RPMI8226 (cell line): ENCODE measurements around the gene RFESD.
"Not testable (repeated sequence)": the region's sequence is repeated elsewhere in the genome, so short reads cannot be mapped to it uniquely, and the experiment has no call there.

ENCODE experiments used
- DNase-seq: peaks from one replicate; pipeline ENCODE4 v3.0.0-alpha.2; 2015

Gene RFESD

DNA sequence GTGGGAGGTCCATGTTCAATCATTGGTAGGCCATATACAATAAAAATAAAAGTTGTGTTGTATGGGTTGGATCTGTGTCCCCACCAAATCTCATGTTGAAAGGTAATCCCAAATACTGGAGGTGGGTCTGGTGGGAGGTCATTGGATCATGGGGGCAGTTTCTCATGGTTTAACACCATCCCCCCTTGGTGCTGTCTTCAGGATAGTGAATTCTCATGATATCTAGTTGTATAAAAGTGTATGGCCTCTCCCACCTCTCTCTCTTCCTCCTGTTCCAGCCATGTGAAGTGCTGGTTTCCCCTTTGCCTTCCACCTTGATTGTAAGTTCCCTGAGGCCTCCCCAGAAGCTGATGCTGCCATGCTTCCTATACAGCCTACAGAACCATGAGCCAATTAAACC is 21.1 kb downstream of the RFESD start:
- no peak for DNase-seq

DNA sequence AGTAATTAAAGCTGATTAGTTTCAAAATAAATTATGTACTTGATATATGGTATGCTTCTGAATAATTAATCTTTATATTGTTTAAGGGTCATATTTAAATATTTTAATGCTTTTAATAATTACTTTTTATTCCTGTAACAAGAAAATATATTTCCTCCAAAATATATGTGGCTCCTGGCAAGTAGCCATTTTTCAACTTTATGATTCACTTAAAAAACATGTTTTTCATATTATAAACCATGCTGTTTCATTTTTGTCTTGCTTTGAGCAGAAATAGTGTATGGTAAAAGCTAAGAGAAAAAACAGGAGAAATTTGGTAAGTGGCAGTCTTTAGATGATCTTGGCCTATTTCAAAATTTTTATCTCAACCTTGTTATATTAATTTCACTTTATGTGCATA is 21.6 kb downstream of the RFESD start:
- DNase-seq, result no peak

DNA sequence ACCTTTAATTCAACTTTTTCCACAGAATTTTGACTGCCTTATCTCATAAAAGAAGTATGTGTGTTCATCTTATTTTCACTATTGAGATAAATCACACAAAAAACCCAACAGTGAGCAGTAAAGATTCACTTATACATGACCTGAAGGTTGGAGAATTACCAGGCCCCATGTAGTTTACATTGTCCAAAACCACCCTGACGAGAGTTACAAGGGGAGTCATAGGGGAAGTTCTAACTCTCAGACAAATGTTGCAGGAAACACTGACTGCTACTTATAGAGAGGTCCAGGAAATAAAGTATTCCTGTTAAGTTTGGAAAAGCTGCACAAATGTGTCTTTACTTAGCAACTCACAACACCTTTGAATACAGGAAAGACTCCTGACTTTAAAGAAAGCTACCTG is 22.2 kb downstream of the RFESD start:
- no peak for DNase-seq

DNA sequence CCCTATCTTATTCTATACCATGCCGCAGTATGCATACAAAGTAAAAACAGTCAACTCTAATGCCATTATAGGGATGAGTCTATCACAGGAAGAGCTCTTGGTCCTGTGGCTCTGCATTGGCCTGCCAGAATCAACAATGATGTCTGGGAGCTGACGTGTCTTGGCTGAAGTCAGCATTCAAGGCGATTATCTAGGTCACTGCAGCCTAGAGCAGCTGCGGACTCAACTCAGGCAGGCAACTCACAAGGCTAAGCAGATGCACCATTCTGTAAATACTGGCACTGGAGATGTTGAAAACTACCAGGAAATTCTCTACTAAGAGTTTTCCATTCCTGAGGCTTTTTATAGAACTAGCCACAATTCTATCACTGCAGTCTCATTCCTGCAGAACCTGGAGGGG is 23.0 kb downstream of the RFESD start:
- no peak for DNase-seq

DNA sequence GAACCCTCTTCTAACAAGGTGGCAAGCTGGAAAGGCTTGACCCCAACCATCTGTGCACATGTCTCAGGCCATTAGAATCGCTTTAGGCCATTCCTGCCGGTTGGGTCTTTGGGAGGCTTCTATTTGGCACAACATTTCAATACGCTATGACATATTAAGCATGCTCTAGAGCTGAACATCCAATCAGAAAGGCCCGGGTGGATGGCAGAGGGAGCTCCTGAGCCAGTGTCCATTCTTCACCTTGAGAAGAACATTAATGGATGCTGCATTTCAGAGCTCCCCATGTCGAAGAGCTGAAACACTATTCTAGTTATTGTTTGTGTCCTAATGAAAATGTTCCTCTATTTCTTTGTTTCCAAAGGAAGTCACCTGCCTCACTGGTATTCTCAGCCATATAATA is 23.4 kb downstream of the RFESD start:
- DNase-seq, result no peak

DNA sequence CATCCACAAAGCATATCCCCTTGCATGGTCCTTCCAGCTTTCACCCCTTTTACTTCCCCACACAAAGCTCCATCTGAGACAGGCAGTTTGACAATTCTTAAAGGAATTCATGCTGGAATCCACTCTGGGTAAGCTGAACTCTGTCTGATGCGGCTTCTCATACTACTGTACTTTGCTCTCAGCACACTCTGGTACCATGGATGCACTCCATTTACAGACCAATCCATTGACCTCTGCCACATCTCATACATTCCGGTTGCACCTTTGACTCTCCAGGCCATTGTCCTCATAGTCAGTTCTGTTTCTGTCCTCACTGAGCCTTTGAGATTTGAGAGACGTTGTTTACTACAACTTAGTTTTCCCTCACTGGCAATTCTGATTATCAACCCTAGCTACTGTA is 24.0 kb downstream of the RFESD start:
- no peak for DNase-seq

DNA sequence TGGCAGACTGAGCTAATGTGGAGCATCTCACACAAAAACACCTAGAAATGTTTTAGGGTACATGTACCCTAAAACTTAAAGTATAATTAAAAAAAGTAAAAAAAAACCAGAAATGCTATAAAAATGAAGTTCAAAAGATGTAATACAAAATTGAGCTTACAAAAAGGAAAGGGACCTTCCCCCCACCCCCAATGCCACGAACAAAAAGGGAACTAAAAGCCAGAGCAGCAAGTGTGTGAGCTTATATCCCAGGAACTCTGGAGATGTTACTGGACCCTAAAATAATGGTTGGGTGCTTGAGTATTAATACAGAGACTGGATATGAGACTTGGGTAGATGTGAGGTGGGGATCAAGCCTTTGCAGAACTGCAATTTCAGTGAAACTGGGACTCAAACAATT is 25.2 kb downstream of the RFESD start:
- DNase-seq, result no peak

DNA sequence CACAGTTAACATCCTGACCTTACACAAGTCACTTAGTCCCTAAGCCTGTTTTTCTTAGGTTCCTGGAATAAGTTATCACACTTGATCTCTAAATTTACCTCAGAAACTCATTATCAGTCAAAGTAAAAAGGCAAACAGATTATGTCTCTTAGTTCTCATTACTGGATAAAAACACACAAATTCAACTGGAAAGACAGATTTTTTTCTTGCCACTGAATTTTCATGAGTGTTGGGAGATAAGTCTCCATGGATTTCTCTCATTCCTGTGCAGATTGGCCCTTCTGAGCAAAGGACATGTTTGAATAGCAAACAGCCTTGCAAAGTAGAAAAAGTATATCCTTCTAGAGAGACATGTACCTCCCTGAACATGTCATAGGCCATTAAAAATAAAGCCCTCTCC is 26.1 kb downstream of the RFESD start:
- no peak for DNase-seq

DNA sequence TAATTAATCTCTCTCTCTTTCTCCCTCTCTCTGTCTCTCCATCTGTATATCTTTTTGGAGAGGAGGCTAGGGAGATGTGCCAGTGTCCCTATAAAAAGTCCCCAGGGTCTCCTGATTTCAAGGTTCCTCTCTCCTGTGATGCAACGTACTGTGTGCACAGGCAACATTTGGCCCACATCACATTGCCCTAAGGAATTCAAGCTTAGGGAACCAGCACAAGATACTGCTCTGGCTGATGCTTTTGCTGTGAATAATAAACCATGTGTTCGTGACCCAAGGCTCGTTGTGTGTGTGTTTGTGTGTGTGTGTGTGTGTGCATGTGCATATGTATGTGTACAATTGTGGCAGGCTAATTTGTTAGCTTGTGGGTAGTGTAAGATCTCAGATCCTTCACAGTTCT is 26.5 kb downstream of the RFESD start:
- DNase-seq, result no peak

DNA sequence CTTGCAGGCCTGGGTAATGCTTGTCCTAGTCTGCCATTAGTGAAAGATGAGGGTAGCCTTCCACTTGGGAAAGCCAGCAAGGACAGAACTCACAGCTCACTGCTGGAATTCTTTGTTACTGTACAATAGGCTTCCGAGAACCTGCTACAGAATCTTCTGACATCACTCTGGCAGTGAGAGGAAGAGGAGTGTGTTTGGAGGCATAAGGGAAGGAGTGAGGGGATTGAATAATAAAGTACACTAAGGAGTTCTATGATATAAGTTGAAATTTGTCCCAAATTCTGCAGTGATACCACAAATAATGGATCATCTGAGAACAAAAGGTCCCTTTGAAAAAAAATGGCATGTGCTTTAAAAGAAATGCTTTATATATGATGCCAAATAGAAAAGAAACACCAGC is 36.3 kb downstream of the RFESD start, which contains the start of gene SPATA9:
Gene SPATA9 (minus strand): TSS at position 101 of the 400 bp plus-strand sequence. CDS start 137 bp downstream, outside the sequence.
- no peak for DNase-seq

DNA sequence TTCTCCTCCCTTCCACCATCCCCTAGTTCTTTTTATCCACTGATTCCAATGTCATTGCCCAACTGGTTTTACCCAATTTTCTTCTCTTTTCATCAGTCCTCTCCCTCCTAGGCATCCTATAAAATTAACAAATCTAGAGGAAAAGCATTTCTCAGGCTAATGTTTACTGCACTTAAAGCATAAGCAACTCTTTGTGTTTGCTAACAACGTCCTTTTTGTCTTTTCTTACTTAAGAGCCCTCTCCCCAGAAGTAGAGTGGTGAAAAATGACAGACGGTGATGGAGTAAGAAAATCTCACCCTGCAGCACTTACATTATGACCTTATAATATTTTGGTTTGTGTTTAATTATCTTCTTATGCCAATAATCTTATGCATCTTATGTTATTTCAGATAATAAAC is 37.8 kb downstream of the RFESD start:
- DNase-seq, result no peak

DNA sequence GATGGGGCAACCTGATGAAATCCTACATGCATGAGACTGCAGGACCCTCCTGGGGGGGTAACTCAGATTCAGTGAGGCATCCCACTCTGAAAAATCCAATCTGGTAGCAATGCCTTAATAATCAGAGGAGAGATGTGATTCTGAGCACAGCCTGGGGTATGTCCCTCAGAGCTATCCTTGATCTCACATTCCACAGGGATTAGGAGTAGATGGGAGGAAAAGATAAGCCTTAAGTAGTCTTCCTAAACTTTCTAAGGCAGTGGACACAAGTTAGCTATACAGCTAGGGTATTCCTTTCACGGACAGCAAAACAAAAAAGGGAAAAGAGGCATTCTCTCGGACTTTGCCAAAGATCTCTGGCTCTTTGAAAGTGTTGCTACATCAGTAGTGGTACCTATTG is 40.1 kb downstream of the RFESD start:
- DNase-seq, result no peak

DNA sequence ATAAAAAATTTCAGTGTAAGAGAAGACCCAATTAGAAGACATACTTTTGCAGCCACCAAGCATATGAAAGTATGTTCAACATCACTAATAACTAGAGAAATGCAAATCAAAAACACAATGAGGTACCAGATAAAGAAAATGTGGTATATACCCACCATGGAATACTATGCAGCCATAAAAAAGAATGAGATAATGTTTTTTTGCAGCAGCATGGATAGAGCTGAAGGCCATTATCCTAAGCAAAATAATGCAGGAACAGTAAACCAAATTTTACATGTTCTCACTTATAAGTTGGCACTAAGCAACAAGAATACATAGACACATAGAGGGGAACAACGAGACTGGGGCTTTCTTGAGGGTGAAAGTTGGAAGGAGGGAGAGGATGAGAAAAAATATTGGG is 43.1 kb downstream of the RFESD start:
- DNase-seq, result no peak

DNA sequence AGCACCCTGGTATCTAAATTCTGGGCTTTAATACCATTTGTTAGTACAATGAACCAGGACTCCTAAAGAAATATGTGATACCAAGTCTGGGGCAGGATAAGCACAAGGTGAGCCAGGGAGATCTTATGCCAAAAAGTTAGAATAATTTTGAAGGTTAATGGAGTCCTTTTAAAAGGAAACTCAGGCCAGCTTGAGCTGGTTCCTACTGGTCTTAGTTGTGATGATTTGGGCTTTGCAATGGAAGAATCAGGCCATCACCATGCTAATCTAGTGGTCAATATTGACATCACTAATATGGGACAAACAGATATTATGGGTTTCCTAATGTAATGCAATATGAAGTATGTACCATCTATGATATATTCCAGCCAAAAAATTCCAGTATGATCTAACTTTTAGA is 43.8 kb downstream of the RFESD start:
- no peak for DNase-seq

DNA sequence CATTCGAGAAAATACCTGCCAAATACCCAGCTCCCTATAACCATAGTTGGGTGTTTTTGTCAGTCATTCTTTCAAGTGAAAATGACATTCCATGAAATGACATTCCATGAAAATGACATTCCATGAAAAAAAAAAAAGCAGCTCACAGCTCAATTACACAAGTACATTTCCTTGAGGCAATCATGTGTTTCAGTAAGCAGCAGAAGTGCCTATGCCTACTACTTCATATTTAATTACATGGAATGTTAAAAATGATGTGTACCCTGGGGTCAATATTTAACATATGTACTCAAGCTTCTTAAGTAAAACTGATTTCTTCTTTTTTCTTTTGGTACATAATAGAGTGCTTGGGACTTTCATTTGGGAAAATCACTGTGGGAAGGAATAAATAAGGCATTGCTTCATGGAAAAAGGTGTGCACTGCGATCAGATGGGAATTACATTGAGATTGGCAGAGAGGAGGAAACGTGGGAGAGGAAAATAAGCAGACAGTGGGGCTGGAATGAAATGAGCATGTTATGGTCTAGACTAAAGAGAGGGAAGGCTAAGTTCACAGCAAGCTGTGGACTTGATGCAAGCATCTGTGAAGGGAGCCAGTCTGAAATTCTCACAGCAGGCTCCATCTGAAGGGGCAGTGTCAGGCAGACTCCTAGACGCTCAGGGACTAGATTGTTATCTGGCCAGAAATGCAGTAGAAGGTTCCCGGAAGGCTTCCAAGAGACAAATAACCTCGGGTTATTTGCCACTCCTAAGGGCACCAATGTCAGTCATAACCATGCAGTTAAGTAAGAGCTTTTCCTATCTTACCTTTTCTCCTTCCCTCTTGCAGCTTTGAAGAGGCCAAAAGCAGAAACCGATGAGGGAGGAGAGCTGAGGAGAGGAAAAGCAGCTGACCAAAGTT is 51.5 kb downstream of the RFESD start:
- no peak for DNase-seq

DNA sequence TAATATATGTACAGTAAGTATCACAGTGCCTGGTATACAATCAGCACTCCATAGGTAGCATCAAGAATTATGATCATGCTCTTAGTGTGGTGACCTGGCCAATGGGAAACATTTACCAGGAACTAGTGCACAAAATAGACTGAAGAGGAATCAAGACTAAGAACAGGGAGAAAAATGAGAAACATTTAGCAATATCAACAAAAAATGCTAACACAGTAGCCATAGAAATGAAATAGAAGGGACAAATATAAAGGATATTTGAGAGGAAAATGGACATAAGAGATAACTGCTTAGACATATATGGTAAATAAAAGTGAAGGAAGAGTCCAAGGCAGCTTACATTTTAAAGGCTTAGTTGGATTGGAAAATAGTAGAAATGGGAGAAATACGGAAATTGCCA is 52.8 kb downstream of the RFESD start:
- DNase-seq, result no peak

DNA sequence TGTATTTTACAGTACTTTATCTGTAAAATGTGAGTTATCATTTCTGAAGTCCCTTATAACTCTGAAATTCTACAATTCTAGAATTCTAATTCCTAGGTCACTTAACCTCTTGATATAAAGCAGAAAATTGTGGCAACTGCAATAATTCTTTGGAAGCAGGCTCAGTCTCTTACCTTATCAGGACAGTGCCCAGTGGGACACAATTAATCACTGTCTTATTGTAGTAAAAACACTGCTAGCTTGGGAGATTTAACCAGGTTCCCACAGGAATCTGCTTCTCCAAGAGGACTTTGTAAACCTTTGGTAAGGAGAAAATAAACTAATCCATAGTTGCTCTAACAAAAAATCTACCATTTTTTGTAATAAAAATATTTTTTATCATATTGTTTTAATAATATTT is 54.5 kb downstream of the RFESD start:
- DNase-seq, result no peak

DNA sequence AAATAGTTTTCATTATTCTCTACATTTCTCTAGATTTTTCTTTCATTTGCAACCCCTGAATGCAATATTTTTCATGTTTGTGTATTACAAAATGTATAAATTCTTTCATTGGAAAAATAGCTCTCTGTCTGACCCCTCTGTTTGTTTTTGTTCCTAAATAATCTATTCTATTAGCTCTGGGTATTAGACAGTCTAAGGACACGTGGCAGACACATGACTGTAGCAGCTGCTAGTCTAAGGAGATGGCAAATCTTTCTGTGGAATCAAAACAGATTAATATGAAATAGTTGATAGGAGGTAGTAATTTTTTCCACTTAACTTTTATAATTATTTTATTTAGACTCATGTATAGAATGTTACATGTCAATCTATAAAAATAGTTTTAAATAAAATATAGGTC is 57.6 kb downstream of the RFESD start:
- no peak for DNase-seq

DNA sequence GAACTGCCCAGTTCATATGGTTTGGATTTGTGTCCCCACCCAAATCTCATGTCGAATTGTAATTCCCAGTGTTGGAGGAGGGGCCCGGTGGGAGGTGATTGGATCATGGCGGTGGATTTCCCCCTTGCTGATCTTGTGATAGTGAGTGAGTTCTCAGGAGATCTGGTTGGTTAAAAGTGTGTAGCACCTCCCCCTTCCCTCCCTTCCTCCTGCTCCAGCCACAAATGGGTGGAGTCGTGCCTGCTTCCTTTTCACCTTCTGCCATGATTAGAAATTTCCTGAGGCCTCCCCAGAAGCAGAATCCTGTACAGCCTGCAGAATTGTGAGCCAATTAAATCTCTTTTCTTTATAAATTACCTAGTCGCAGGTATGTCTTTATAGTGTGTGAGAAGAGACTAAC is 59.6 kb downstream of the RFESD start:
- DNase-seq, result not testable (repeated sequence)

DNA sequence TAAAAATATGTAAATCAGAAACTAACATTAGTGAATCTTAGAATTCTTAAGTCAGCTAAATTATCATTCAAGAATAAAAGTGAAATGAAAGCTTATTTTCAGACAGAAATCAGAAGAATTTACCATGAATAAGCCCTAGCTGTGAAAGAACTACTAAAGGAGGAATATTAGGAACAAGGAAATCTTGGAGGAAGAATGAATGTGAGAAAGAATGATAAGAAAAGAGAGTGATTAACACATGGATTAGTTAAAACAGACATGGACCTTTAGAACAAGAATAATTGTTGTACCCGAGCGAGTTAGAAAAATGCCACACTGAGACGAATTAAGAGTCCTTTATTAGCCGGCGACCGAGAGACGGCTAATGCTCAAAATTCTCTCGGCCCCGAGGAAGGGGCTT is 60.5 kb downstream of the RFESD start:
- no peak for DNase-seq
